GM12865 (cell line): ENCODE data around the gene CAD.

Source experiments
- DNase-seq: peaks from one replicate; pipeline ENCODE4 v3.0.0; 2010; ENCODE audit warnings: low read depth
- H3K4me3 ChIP-seq: 2 replicates; pipeline ENCODE4 v1.5.1; 2011; ENCODE audit warnings: mild to moderate bottlenecking, low read depth, low read length, control low read depth
- TF ChIP-seq, protein P1 (sequence below): IDR thresholded peaks from 2 replicates; pipeline ENCODE4 v1.5.1; 2011; ENCODE audit warnings: low read length, control low read depth, low read depth, inconsistent platforms; ENCODE audit not compliant: insufficient read depth; ENCODE audit errors: missing control alignments

CAD gene

DNA sequence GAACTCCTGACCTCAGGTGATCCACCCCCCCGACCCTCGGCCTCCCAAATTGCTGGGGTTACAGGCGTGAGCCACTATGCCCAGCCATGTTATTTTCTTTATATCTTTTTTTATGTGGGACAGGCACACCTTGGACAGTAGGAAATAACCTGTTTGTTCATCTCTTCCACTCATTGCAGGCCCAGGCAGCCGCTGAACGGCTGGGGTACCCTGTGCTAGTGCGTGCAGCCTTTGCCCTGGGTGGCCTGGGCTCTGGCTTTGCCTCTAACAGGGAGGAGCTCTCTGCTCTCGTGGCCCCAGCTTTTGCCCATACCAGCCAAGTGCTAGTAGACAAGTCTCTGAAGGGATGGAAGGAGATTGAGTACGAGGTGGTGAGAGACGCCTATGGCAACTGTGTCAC lies 8.4 kb downstream of the CAD start:
- H3K4me3 ChIP-seq = no peak overlapping the region
- TF ChIP-seq, protein P1, sequence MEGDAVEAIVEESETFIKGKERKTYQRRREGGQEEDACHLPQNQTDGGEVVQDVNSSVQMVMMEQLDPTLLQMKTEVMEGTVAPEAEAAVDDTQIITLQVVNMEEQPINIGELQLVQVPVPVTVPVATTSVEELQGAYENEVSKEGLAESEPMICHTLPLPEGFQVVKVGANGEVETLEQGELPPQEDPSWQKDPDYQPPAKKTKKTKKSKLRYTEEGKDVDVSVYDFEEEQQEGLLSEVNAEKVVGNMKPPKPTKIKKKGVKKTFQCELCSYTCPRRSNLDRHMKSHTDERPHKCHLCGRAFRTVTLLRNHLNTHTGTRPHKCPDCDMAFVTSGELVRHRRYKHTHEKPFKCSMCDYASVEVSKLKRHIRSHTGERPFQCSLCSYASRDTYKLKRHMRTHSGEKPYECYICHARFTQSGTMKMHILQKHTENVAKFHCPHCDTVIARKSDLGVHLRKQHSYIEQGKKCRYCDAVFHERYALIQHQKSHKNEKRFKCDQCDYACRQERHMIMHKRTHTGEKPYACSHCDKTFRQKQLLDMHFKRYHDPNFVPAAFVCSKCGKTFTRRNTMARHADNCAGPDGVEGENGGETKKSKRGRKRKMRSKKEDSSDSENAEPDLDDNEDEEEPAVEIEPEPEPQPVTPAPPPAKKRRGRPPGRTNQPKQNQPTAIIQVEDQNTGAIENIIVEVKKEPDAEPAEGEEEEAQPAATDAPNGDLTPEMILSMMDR = no peak
- no peak for DNase-seq

DNA sequence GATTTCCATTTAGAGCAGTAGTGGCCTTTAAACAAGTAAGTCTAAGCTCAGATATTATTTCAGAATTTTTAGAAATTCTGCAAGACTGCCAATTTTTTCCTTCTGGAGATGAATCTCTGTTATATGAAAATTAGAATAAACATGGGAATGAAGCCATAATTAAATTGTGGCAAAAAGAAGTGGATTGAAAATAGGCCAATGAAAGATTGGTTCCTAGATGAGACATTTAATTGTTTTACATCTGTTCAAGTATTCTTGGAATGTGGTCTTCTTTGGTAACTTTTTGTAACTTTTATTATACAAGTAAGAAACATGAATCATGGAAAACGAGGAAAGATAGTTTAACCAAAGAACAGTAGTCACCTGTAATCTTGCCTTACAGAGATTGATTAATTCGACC lies 10.3 kb downstream of the CAD start:
- no peak for DNase-seq
- H3K4me3 ChIP-seq = no peak overlapping the region
- TF ChIP-seq, protein P1 = no peak

DNA sequence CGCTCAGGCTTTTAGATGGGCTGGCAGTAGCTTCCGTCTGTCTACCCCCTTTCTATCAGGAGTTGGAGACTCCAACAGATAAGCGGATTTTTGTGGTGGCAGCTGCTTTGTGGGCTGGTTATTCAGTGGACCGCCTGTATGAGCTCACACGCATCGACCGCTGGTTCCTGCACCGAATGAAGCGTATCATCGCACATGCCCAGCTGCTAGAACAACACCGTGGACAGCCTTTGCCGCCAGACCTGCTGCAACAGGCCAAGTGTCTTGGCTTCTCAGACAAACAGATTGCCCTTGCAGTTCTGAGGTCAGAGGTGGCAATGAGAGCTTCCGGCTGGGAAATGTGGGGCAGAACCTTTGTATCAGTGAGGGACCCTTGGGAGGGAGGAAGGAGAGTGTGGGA lies 14.8 kb downstream of the CAD start:
- H3K4me3 ChIP-seq = no peak overlapping the region
- DNase-seq = no peak
- TF ChIP-seq, protein P1 = no peak

DNA sequence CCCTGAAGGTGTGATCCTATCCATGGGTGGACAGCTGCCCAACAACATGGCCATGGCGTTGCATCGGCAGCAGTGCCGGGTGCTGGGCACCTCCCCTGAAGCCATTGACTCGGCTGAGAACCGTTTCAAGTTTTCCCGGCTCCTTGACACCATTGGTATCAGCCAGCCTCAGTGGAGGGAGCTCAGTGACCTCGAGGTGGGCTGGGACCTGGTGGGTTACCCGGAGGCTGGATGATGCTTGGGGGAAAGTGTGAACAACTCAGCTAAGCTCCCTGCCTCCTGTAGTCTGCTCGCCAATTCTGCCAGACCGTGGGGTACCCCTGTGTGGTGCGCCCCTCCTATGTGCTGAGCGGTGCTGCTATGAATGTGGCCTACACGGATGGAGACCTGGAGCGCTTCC lies 16.2 kb downstream of the CAD start:
- TF ChIP-seq, protein P1 = no peak
- DNase-seq = no peak
- H3K4me3 ChIP-seq = no peak overlapping the region

DNA sequence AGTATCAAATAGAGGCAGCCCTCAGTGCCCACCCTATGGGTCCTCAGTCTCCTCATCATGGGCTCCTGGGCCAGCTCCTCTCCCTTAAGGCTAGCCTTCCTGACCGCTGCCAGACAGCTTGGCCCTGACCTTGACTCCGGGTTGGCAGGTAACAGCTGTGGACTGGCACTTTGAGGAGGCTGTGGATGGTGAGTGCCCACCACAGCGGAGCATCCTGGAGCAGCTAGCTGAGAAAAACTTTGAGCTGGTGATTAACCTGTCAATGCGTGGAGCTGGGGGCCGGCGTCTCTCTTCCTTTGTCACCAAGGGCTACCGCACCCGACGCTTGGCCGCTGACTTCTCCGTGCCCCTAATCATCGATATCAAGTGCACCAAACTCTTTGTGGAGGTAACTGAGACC lies 19.0 kb downstream of the CAD start:
- TF ChIP-seq, protein P1 = no peak
- DNase-seq = no peak
- H3K4me3 ChIP-seq = no peak overlapping the region

DNA sequence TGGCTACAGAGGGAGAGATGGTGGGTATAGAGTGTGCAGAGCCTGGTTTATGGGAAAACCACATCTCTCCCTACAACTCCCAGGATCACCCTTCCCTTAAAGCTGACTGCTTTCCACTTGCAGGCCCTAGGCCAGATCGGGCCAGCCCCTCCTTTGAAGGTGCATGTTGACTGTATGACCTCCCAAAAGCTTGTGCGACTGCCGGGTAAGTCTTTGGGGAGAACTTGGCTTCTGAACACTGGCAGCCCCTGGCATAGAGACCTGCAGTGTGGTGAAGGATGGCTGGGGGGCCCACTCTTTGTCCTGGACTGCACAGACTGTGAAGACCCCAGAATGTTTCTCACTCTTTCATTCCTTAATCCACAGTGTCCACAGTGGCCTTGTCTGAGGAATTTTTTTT lies 19.5 kb downstream of the CAD start:
- no peak overlapping the region for H3K4me3 ChIP-seq
- no peak for DNase-seq
- TF ChIP-seq, protein P1 = no peak

DNA sequence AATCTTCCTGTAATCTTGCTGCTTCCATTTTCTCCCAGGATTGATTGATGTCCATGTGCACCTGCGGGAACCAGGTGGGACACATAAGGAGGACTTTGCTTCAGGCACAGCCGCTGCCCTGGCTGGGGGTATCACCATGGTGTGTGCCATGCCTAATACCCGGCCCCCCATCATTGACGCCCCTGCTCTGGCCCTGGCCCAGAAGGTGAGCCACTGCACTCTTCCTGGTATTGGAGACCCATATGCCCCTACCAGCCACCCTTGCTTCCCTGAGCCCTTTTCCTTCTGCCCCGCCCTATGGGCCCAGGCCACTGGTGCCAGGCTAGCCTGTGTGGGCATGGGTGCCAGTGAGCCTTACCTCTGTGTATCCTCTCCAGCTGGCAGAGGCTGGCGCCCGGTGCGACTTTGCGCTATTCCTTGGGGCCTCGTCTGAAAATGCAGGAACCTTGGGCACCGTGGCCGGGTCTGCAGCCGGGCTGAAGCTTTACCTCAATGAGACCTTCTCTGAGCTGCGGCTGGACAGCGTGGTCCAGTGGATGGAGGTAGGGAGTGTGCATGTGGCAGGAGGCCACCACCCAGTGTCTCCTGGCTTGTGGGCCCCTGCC lies 20.3 kb downstream of the CAD start:
- no peak overlapping the region for H3K4me3 ChIP-seq
- DNase-seq = no peak
- TF ChIP-seq, protein P1 = no peak
